Anterior cingulate cortex (tissue), 58 donors: ENCODE results near the gene UPK3BL2.
"Not testable (repeated sequence)": the region's sequence is repeated elsewhere in the genome, so short reads cannot be mapped to it uniquely, and the experiment has no call there.

Experiments
- DNase-seq, 58 donors: peaks; one replicate each; lab custom pipeline; 2025; lab: John Stamatoyannopoulos, UW

UPK3BL2 gene

GRCh38 chr7:102543596-102543995, at the start of gene UPK3BL2:
Gene UPK3BL2, minus strand, starts transcription at chr7:102543696. Its CDS starts 60 bp downstream, at chr7:102543636.
- not testable (repeated sequence) for DNase-seq

- DNase-seq, result not testable (repeated sequence)
Measured at GRCh38 chr7:102592477-102593019, 49.1 kb upstream of the UPK3BL2 start.

- not testable (repeated sequence) for DNase-seq
Measured at GRCh38 chr7:102589857-102590256, 46.4 kb upstream of the UPK3BL2 start.

GRCh38 chr7:102583495-102583894, 40.0 kb upstream of the UPK3BL2 start:
- DNase-seq, result not testable (repeated sequence)

- not testable (repeated sequence) for DNase-seq
Measured at GRCh38 chr7:102581722-102582121, 38.2 kb upstream of the UPK3BL2 start.

GRCh38 chr7:102578486-102578885, 35.0 kb upstream of the UPK3BL2 start:
- not testable (repeated sequence) for DNase-seq

GRCh38 chr7:102577315-102578240, 34.1 kb upstream of the UPK3BL2 start:
- DNase-seq, result not testable (repeated sequence)

GRCh38 chr7:102576363-102576762, 32.9 kb upstream of the UPK3BL2 start:
- DNase-seq, result not testable (repeated sequence)

GRCh38 chr7:102574607-102575006, 31.1 kb upstream of the UPK3BL2 start:
- DNase-seq, result not testable (repeated sequence)

GRCh38 chr7:102572261-102573239, 29.1 kb upstream of the UPK3BL2 start, which contains the start of gene POLR2J3:
Gene POLR2J3, minus strand, starts transcription at chr7:102572583. Its CDS starts 62 bp downstream, at chr7:102572521.
- not testable (repeated sequence) for DNase-seq

- not testable (repeated sequence) for DNase-seq
Measured at GRCh38 chr7:102568620-102569019, 25.1 kb upstream of the UPK3BL2 start.

- not testable (repeated sequence) for DNase-seq
Measured at GRCh38 chr7:102550808-102551422, 7.4 kb upstream of the UPK3BL2 start, which contains the start of gene SPDYE2. Gene SPDYE2, plus strand, starts transcription at chr7:102551226. Its CDS starts 2,030 bp downstream, at chr7:102553256.

- not testable (repeated sequence) for DNase-seq
Measured at GRCh38 chr7:102546353-102546752, 2.9 kb upstream of the UPK3BL2 start.

- not testable (repeated sequence) for DNase-seq
Measured at GRCh38 chr7:102545288-102545687, 1.8 kb upstream of the UPK3BL2 start.

GRCh38 chr7:102544372-102544771, 876 bp upstream of the UPK3BL2 start:
- DNase-seq, result not testable (repeated sequence)

GRCh38 chr7:102542771-102543170, 725 bp downstream of the UPK3BL2 start:
- not testable (repeated sequence) for DNase-seq

GRCh38 chr7:102542083-102542482, 1.4 kb downstream of the UPK3BL2 start:
- DNase-seq, result not testable (repeated sequence)

GRCh38 chr7:102540604-102541003, 2.9 kb downstream of the UPK3BL2 start:
- not testable (repeated sequence) for DNase-seq

GRCh38 chr7:102535062-102535615, 8.4 kb downstream of the UPK3BL2 start:
- not testable (repeated sequence) for DNase-seq
